Esophagus squamous epithelium (tissue), 4 donors: Measurements from ENCODE around the gene NAV3.

Experiments
- CTCF ChIP-seq, 6 experiments: fragments of 450-650 bp in 4 of 6; fragments of 200-600 bp in 2 of 6; sonication (generic) in 2 of 6; IDR thresholded peaks; one replicate each; pipeline ENCODE4 v1.5.1; 2016 to 2019; ENCODE audit warnings: antibody characterized with exemption in 6 of 6, mild to moderate bottlenecking in 4 of 6, moderate library complexity in 4 of 6
- POLR2A ChIP-seq, 4 donors: fragments of 450-650 bp; IDR thresholded peaks; one replicate each; pipeline ENCODE4 v1.6.1; 2017; ENCODE audit warnings: antibody characterized with exemption in 4 of 4, mild to moderate bottlenecking in 4 of 4, moderate library complexity in 3 of 4

GRCh38 chr12:77888611-77889010, 57.9 kb downstream of the NAV3 start:
- TF ChIP-seq POLR2A (IDR thresholded peaks at IDR 0.05) = no peak
- TF ChIP-seq CTCF (IDR thresholded peaks at IDR 0.05) = no peak
